RCC 7860 (cell line): ENCODE data around the gene TACC2.

Experiments used
- DNase-seq: peaks from one replicate; pipeline ENCODE4 v3.0.0-alpha.2; 2015; ENCODE audit warnings: low spot score
- FAIRE-seq: peaks from 2 replicates; lab custom pipeline; 2012; peaks lifted over from hg19 to GRCh38; lab: Jason Lieb, UNC

Gene TACC2

GRCh38 chr10:122208571-122209430 lies 219.8 kb downstream of the TACC2 start:
- FAIRE-seq (no peak), DNase-seq (no peak)

- DNase-seq (no peak), FAIRE-seq (no peak)
These were observed 221.7 kb downstream of the TACC2 start for GRCh38 chr10:122210481-122211265.

DNA sequence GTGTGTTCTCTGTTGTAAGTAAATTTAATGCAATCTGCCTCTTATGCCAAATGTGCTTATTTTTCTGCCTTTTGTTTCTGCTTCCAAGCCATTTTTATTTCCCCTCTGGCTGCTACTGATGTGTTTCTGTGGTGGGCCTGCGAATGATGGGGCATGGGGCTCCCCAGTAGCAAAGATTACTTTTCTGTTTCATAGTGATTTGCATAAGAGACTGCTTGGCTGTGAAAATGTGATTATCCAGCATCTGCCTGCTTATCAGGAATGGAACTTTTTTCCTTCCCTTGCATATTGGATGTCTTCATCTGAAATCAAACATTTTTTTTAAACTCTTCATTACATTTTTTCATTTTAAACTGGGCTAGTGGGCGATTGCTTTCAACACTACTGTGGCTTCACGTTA lies 224.4 kb downstream of the TACC2 start:
- DNase-seq (no peak), FAIRE-seq (no peak)

- no peak for FAIRE-seq
These were observed 224.8 kb downstream of the TACC2 start for GRCh38 chr10:122213766-122214165.

DNA sequence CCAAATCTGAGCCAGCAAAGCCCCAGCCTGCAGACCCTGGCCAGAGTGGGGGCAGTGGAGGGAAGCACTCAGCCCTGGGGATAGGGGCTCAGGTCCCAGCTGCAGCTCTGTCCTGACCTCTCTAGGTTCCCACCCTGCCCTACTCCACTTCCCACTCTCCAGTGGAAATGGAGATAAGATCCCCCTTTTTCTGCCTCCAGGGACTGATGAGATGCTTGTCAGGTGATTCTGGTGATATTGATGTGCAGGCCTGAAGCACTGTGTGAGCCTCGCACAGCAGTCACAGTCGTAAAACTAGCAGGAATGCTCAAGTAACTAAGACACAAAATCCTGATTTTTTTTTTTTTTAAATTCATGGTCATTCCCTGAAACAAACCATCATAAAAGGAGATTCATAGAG lies 227.1 kb downstream of the TACC2 start:
- DNase-seq: no peak
- FAIRE-seq: no peak

More at GRCh38 chr10:122213766-122214165, 224.8 kb downstream of the TACC2 start:
- DNase-seq: no peak

DNA sequence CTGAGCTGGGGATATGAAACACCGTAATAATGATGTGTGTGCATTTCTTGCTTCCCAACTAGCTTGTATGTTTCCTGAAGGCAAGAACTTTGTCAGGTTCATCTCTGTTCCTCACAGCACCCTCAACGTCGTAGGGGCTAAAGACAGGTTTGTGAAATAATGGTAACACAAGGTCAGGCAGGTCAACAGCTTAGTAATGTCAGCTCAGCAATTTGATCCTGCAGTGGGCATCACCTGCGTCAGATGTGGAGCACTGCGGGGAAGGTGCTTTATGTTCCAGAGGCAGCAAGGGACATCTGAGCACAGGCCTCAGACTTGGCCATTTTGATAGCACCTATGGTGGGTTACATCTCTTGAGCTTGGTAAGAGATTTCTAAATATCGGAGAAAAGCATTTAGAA lies 230.4 kb downstream of the TACC2 start:
- FAIRE-seq: no peak

GRCh38 chr10:122220736-122221135 lies 231.8 kb downstream of the TACC2 start:
- DNase-seq (no peak), FAIRE-seq (no peak)

More for the DNA sequence above, 230.4 kb downstream of the TACC2 start:
- no peak for DNase-seq

GRCh38 chr10:122221958-122222357 lies 233.0 kb downstream of the TACC2 start:
- no peak for FAIRE-seq
- no peak for DNase-seq

- no peak for DNase-seq
- no peak for FAIRE-seq
These were observed 233.7 kb downstream of the TACC2 start for GRCh38 chr10:122222638-122223037.

- FAIRE-seq (no peak), DNase-seq (no peak)
These were observed 235.2 kb downstream of the TACC2 start for GRCh38 chr10:122224159-122224558.

- no peak for FAIRE-seq
- no peak for DNase-seq
These were observed 236.4 kb downstream of the TACC2 start for GRCh38 chr10:122225330-122225729.

DNA sequence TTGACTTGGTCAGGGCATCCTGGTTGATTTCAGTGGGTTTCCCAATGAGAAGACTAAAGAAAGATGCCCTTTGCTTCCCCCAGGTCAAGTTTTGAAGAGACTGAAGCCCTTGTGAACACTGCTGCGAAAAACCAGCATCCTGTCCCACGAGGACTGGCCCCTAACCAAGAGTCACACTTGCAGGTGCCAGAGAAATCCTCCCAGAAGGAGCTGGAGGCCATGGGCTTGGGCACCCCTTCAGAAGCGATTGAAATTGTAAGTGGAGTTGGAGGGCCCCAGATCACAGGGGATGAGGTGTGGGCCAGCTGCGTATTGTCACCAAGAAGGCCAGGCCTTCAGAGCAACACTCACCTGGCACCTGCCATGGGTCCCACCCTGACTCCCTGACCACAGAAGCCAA lies 238.8 kb downstream of the TACC2 start:
- FAIRE-seq (no peak), DNase-seq (no peak)

- DNase-seq: no peak
- FAIRE-seq: no peak
These were observed 240.7 kb downstream of the TACC2 start for GRCh38 chr10:122229666-122230065.

DNA sequence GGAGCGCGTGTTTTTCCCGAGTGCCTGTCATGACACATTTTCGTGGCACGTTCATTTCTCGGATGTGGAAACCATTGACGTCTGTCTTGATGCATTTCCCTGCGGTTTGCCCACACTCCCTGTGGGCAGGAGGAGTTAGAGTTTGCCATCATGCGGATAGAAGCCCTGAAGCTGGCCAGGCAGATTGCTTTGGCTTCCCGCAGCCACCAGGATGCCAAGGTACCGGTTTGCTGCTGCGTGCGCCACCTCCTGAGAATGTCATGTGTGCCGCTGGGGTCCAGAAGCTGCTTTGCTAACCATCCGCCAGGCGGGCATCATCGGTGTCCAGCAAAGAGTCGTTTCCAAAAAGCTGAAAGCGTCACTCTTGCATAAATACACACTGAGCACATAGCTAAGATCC lies 241.3 kb downstream of the TACC2 start:
- DNase-seq (no peak), FAIRE-seq (no peak)

GRCh38 chr10:122232769-122233168 lies 243.8 kb downstream of the TACC2 start:
- DNase-seq (no peak), FAIRE-seq (no peak)

- DNase-seq (no peak), FAIRE-seq (no peak)
These were observed 244.9 kb downstream of the TACC2 start for GRCh38 chr10:122233857-122234348.

- DNase-seq (no peak), FAIRE-seq (no peak)
These were observed 245.5 kb downstream of the TACC2 start for GRCh38 chr10:122234416-122234815.

GRCh38 chr10:122236690-122237306 lies 247.8 kb downstream of the TACC2 start:
- DNase-seq (no peak), FAIRE-seq (no peak)

DNA sequence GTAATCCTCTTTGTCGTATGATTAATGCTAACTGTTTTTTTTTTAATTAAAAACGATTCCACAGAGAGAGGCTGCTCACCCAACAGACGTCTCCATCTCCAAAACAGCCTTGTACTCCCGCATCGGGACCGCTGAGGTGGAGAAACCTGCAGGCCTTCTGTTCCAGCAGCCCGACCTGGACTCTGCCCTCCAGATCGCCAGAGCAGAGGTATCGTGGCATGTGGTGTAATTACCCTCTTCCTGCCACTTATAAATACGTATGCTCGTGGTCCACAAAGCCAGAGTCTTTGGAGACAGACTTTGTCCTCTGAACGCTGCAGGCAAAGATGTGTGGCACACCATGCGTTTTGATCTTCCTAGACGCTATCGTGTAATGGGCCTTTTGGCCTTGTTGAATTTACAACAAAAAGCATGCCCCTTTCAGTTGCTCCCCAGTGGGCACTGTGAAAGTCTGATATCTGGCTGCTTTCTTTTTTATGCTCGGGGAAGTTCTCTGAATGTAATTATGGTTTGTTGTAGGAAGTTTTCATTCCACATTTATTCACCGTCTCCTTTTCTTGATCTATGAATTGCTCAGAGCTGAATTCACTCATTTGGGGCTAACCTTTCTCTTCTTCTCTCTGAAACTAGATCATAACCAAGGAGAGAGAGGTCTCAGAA lies 248.5 kb downstream of the TACC2 start:
- no peak for DNase-seq
- FAIRE-seq: no peak

DNA sequence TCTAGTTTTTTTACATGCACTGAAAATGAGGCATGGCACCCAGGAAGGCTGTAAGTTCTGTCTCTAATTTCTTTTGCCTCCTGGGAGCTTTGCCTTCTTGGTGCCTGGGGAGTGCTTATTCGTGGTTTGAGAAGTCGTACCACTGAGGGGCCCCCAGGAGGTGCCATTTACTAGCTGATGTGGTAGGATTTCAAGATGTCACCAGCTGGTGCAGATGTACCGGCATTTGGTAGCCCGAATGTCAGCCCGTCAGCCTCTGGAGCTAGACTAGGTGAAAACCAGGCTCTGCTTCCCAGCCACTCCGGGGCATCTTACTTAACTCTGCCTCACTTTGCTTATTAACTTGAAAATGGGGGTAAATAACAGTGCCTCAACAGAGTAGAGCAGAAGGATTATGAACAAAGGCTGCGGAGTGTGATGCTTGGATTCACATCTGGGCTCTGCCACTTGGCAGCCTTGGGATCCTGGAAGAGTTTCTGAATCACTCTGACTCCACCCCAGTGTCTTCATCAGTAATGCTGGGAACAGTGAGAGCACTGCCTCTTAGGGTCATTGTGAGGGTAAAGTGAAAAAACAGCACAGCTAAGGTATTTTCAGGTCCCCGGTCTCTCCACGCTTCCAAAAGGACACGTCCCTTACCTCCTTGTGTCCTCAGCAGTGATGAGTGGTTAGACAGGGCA lies 250.8 kb downstream of the TACC2 start:
- FAIRE-seq (no peak), DNase-seq (no peak)
